NB4 (cell line): ENCODE results near the gene ZGRF1.
"Not testable (repeated sequence)": the region's sequence is repeated elsewhere in the genome, so short reads cannot be mapped to it uniquely, and the experiment has no call there.

Source experiments
- DNase-seq: peaks from one replicate; pipeline ENCODE4 v3.0.0; 2010; ENCODE audit warnings: low read depth
- H3K4me3 ChIP-seq: one replicate; pipeline ENCODE4 v1.5.1; 2011; ENCODE audit warnings: mild to moderate bottlenecking, low read depth, low read length, moderate library complexity
- CTCF ChIP-seq: IDR thresholded peaks from one replicate; pipeline ENCODE4 v1.5.1; 2012; ENCODE audit warnings: low read depth, low read length
- MAX ChIP-seq: IDR thresholded peaks from 2 replicates; pipeline ENCODE4 v1.6.1; 2011; ENCODE audit warnings: low read depth, low read length
- MYC ChIP-seq: IDR thresholded peaks from 2 replicates; pipeline ENCODE4 v1.6.1; 2011; ENCODE audit warnings: low read depth, low read length
- POLR2A ChIP-seq: IDR thresholded peaks from 2 replicates; pipeline ENCODE4 v1.6.1; 2011; ENCODE audit warnings: mild to moderate bottlenecking; ENCODE audit not compliant: insufficient read length; ENCODE audit errors: extremely low read depth

Gene ZGRF1

GRCh38 chr4:112650332-112650731, 13.6 kb upstream of the ZGRF1 start:
- TF ChIP-seq MYC: no peak
- no peak for TF ChIP-seq MAX
- no peak for TF ChIP-seq POLR2A
- no peak for TF ChIP-seq CTCF
- H3K4me3 ChIP-seq: no peak overlapping the region
- DNase-seq: no peak

GRCh38 chr4:112649055-112649408, 12.3 kb upstream of the ZGRF1 start:
- H3K4me3 ChIP-seq: no peak overlapping the region

GRCh38 chr4:112648263-112649054, 11.8 kb upstream of the ZGRF1 start:
- no peak overlapping the region for H3K4me3 ChIP-seq
- DNase-seq: no peak
- TF ChIP-seq MYC: no peak
- no peak for TF ChIP-seq MAX
- no peak for TF ChIP-seq POLR2A
- no peak for TF ChIP-seq CTCF

More at GRCh38 chr4:112649055-112649408, 12.3 kb upstream of the ZGRF1 start:
- TF ChIP-seq CTCF: no peak
- TF ChIP-seq POLR2A: no peak
- TF ChIP-seq MAX: no peak
- TF ChIP-seq MYC: no peak
- DNase-seq: no peak

GRCh38 chr4:112647785-112648184, 11.1 kb upstream of the ZGRF1 start:
- no peak for DNase-seq
- TF ChIP-seq CTCF: no peak
- no peak overlapping the region for H3K4me3 ChIP-seq

- no peak for DNase-seq
- H3K4me3 ChIP-seq: no peak overlapping the region
- TF ChIP-seq MAX: no peak
These were observed 10.2 kb upstream of the ZGRF1 start for GRCh38 chr4:112646632-112647537.

GRCh38 chr4:112645541-112646329, 9.0 kb upstream of the ZGRF1 start:
- no peak overlapping the region for H3K4me3 ChIP-seq
- DNase-seq: no peak
- TF ChIP-seq MYC: no peak
- no peak for TF ChIP-seq POLR2A
- TF ChIP-seq CTCF: no peak
- no peak for TF ChIP-seq MAX

GRCh38 chr4:112644595-112645535, 8.2 kb upstream of the ZGRF1 start:
- DNase-seq, H3K4me3 ChIP-seq: not testable (repeated sequence)
